A549 (cell line): ENCODE data around the gene ATF7IP. TPM values are rescaled to one million over a fixed set of nuclear protein-coding genes. Genes with fewer than 3 reads are reported as not detected.

Experiments used
- ATAC-seq, 2 experiments: fragments of 200-7000 bp in 1 of 2; fragments of >200 bp in 1 of 2; cut with Nextera tagmentation in 1 of 2; cut with Tn5 transposase in 1 of 2; 3 replicates each; pipeline versions ENCODE4 v1.8.0 to v1.9.1; 2018 to 2020; ENCODE audit warnings: mild to moderate bottlenecking in 1 of 2, moderate library complexity in 1 of 2
- CTCF ChIA-PET: fragments of 300-600 bp; sonication (Branson Sonifier 250); formaldehyde crosslinking; extraction: SDS; loops from one replicate; lab custom pipeline; 2021; ENCODE audit warnings: antibody characterized with exemption, inconsistent platforms; lab: Yijun Ruan, JAX
- POLR2A ChIA-PET: fragments of 350-600 bp; formaldehyde crosslinking; extraction: SDS; loops from one replicate; lab custom pipeline; 2021; ENCODE audit warnings: antibody characterized with exemption, inconsistent platforms; lab: Yijun Ruan, JAX
- DNase-seq, 2 experiments: peaks; one replicate each; pipeline versions ENCODE4 v3.0.0 to v3.0.0-alpha.2; 2011 to 2016; ENCODE audit warnings: low read depth in 1 of 2, low spot score in 1 of 2
- FAIRE-seq: peaks from 2 replicates; lab custom pipeline; 2011; peaks lifted over from hg19 to GRCh38; lab: Jason Lieb, UNC
- H3K27ac ChIP-seq, 2 experiments: fragments of >200 bp; sonication (Bioruptor Twin); formaldehyde crosslinking; 3 replicates each; pipeline ENCODE4 v1.5.1; 2016 to 2017
- H3K4me1 ChIP-seq: fragments of >200 bp; sonication (Bioruptor Twin); formaldehyde crosslinking; 3 replicates; pipeline ENCODE4 v1.6.1; 2016
- H3K4me2 ChIP-seq: fragments of >200 bp; sonication (Bioruptor Twin); formaldehyde crosslinking; 3 replicates; pipeline ENCODE4 v1.6.1; 2016
- H3K4me3 ChIP-seq: fragments of >200 bp; sonication (Bioruptor Twin); formaldehyde crosslinking; 3 replicates; pipeline ENCODE4 v1.5.1; 2016
- H3K9me3 ChIP-seq: fragments of >200 bp; sonication (Bioruptor Twin); formaldehyde crosslinking; 3 replicates; pipeline ENCODE4 v1.6.1; 2016
- CBX8 ChIP-seq: fragments of 200-600 bp; sonication (generic); IDR thresholded peaks from 2 replicates; pipeline ENCODE4 v1.6.1; 2016
- CEBPB ChIP-seq, 2 experiments: fragments of >200 bp in 1 of 2; sonication (Bioruptor Twin) in 1 of 2; formaldehyde crosslinking in 1 of 2; IDR thresholded peaks; 2 replicates each; pipeline ENCODE4 v1.6.1; 2012 to 2016
- CHD2 ChIP-seq: fragments of 150-350 bp; IDR thresholded peaks from 2 replicates; pipeline ENCODE4 v1.6.1; 2014; ENCODE audit warnings: low read length; ENCODE audit not compliant: partially characterized antibody
- CTCF ChIP-seq: fragments of >200 bp; sonication (Bioruptor Twin); formaldehyde crosslinking; IDR thresholded peaks from 3 replicates; pipeline ENCODE4 v1.5.1; 2016
- E2F6 ChIP-seq: IDR thresholded peaks from 2 replicates; pipeline ENCODE4 v1.6.1; 2012; ENCODE audit warnings: low read depth, borderline replicate concordance
- EHF ChIP-seq: fragments of 250-450 bp; sonication (Bioruptor Pico); IDR thresholded peaks from 2 replicates; pipeline ENCODE4 v1.5.0; 2020; ENCODE audit warnings: mild to moderate bottlenecking
- ELK1 ChIP-seq: fragments of 150-350 bp; IDR thresholded peaks from 2 replicates; pipeline ENCODE4 v1.6.1; 2014; ENCODE audit warnings: low read depth, mild to moderate bottlenecking, low read length
- EP300 ChIP-seq, 2 experiments: fragments of >200 bp; sonication (Bioruptor Twin); formaldehyde crosslinking; IDR thresholded peaks; 2 replicates in 1 of 2; 3 replicates in 1 of 2; pipeline ENCODE4 v1.6.1; 2016 to 2017
- FOSB ChIP-seq: fragments of 250-450 bp; sonication (Bioruptor Pico); IDR thresholded peaks from 2 replicates; pipeline ENCODE4 v1.5.0; 2020; ENCODE audit warnings: mild to moderate bottlenecking, moderate library complexity
- FOXS1 ChIP-seq: fragments of 250-450 bp; sonication (Bioruptor Pico); IDR thresholded peaks from 2 replicates; pipeline ENCODE4 v1.5.0; 2020; ENCODE audit warnings: mild to moderate bottlenecking, moderate library complexity
- HEYL ChIP-seq: fragments of 250-450 bp; sonication (Bioruptor Pico); IDR thresholded peaks from 2 replicates; pipeline ENCODE4 v1.8.0; 2021; ENCODE audit warnings: mild to moderate bottlenecking, moderate library complexity
- HOXB5 ChIP-seq: fragments of 250-450 bp; sonication (Bioruptor Pico); IDR thresholded peaks from 2 replicates; pipeline ENCODE4 v1.5.0; 2020; ENCODE audit warnings: mild to moderate bottlenecking, moderate library complexity
- JUN ChIP-seq, 2 experiments: fragments of >200 bp; sonication (Bioruptor Twin); formaldehyde crosslinking; IDR thresholded peaks; 2 replicates in 1 of 2; 3 replicates in 1 of 2; pipeline ENCODE4 v1.6.1; 2016 to 2017
- MAZ ChIP-seq: fragments of 150-350 bp; IDR thresholded peaks from 2 replicates; pipeline ENCODE4 v1.6.1; 2014; ENCODE audit warnings: antibody characterized with exemption, low read depth, low read length, borderline replicate concordance
- MYC ChIP-seq: IDR thresholded peaks from 2 replicates; pipeline ENCODE4 v1.6.1; 2012; ENCODE audit warnings: mild to moderate bottlenecking, inconsistent platforms, low read length, improper control_type of control experiment, borderline replicate concordance
- NR3C1 ChIP-seq: fragments of >200 bp; sonication (Bioruptor Twin); formaldehyde crosslinking; IDR thresholded peaks from 3 replicates; pipeline ENCODE4 v1.6.1; 2017
- PHF8 ChIP-seq: fragments of 200-600 bp; sonication (generic); IDR thresholded peaks from 2 replicates; pipeline ENCODE4 v1.6.1; 2016; ENCODE audit warnings: low read depth, mild to moderate bottlenecking, antibody characterized with exemption, moderate library complexity, borderline replicate concordance
- POLR2AphosphoS2 ChIP-seq: conservative IDR thresholded peaks from 2 replicates; pipeline ENCODE4 v1.6.1; 2012; ENCODE audit warnings: low read length, improper control_type of control experiment, inconsistent platforms
- RAD21 ChIP-seq, 2 experiments: fragments of >200 bp in 1 of 2; sonication (Bioruptor Twin) in 1 of 2; formaldehyde crosslinking in 1 of 2; IDR thresholded peaks in 1 of 2; conservative IDR thresholded peaks in 1 of 2; 2 replicates in 1 of 2; 3 replicates in 1 of 2; pipeline ENCODE4 v1.6.1; 2012 to 2018; ENCODE audit warnings: inconsistent platforms in 1 of 2
- RARB ChIP-seq: fragments of 250-450 bp; sonication (Bioruptor Pico); IDR thresholded peaks from 2 replicates; pipeline ENCODE4 v1.8.0; 2021; ENCODE audit warnings: mild to moderate bottlenecking, moderate library complexity
- SMC3 ChIP-seq: fragments of >200 bp; sonication (Bioruptor Twin); formaldehyde crosslinking; IDR thresholded peaks from 3 replicates; pipeline ENCODE4 v1.6.1; 2018; ENCODE audit warnings: inconsistent platforms
- ZC3H11A ChIP-seq: fragments of 450-650 bp; IDR thresholded peaks from 2 replicates; pipeline ENCODE4 v1.6.1; 2014; ENCODE audit warnings: antibody characterized with exemption, mild to moderate bottlenecking
- ZSCAN20 ChIP-seq: fragments of 250-450 bp; sonication (Bioruptor Pico); IDR thresholded peaks from 2 replicates; pipeline ENCODE4 v1.8.0; 2022; ENCODE audit warnings: mild to moderate bottlenecking, moderate library complexity
- WGBS: methylation state at CpG from one replicate; pipeline ENCODE4 v1.1.6; 2017; ENCODE audit errors: missing lambda C conversion rate; 5-methylcytosine and 5-hydroxymethylcytosine counted together
- polyA plus RNA-seq, 4 experiments: library from polyadenylated mRNA; depleted of rRNA in 3 of 4; stranded (reverse); fragments of >200 nt; fragmentation: RNase III in 1 of 4; extraction: RNeasy Plus Mini Kit Qiagen cat#74134 plus additional on column Dnase treatment in 1 of 4; gene quantifications; 2 replicates in 3 of 4; 3 replicates in 1 of 4; pipeline ENCODE4 v1.2.3, GENCODE V29; 2011 to 2017
- TF ChIP-seq, protein P1 (sequence below): fragments of >200 bp; sonication (Bioruptor Twin); formaldehyde crosslinking; IDR thresholded peaks from 2 replicates; pipeline ENCODE4 v1.6.1; 2016

Gene ATF7IP
- polyA plus RNA-seq, 2 of the 4 experiments (the other 2 are of a cell fraction) = 5.6 to 14.2 TPM

GRCh38 chr12:14514154-14514842, 148.8 kb downstream of the ATF7IP start:
- ChIA-PET POLR2A (no interaction called here), CTCF (interaction anchor here (0.9 to 1.6 kb wide), 4 partner anchors 15 to 105 kb away, joined by 3 read pairs; no protein-coding TSS in a partner anchor)
- DNase-seq (peak in 1 of 2 experiments; percentile 23), FAIRE-seq (no peak), ATAC-seq (peak in 1 of 2 experiments; percentile 57; a peak in 3 of 6 replicates)
- Histone ChIP-seq H3K4me3 (no peak overlapping the region), H3K9me3 (no peaks in the 10 kb centered on the region), H3K4me1 (no peaks in the 10 kb centered on the region), H3K27ac (no peak overlapping the region), H3K4me2 (no peak overlapping the region)
- WGBS = 47% methylated on average over 4 of the region's 4 CpGs
- no peak for TF ChIP-seq ZSCAN20 (CRISPR knock-in tag)
- no peak for TF ChIP-seq RARB
- no peak for TF ChIP-seq ZC3H11A
- no peak for TF ChIP-seq HEYL (CRISPR knock-in tag)
- no peak for TF ChIP-seq CHD2
- 0 out of 5 replicates have a peak, but pooled peaks of 1 of the 2 experiments have one; percentile 32 for TF ChIP-seq RAD21 (conservative IDR thresholded peaks at IDR 0.05 in 1 of 2, IDR thresholded peaks at IDR 0.05 in 1 of 2)

GRCh38 chr12:14514946-14515345, 149.5 kb downstream of the ATF7IP start:
- Histone ChIP-seq H3K27ac (no peak overlapping the region), H3K4me1 (no peaks in the 10 kb centered on the region), H3K4me2 (no peak overlapping the region), H3K4me3 (no peak overlapping the region), H3K9me3 (no peaks in the 10 kb centered on the region)
- ChIA-PET POLR2A (no interaction called here), CTCF (interaction anchor here (1.1 to 1.6 kb wide), 2 partner anchors 15 to 32 kb away, joined by 3 read pairs; no protein-coding TSS in a partner anchor)
- FAIRE-seq (no peak), ATAC-seq (no peak), DNase-seq (no peak)
- no peak for TF ChIP-seq E2F6
- TF ChIP-seq, protein P1, sequence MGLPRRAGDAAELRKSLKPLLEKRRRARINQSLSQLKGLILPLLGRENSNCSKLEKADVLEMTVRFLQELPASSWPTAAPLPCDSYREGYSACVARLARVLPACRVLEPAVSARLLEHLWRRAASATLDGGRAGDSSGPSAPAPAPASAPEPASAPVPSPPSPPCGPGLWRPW = no peak
- no peak for TF ChIP-seq PHF8
- TF ChIP-seq FOSB = no peak
- no peak for TF ChIP-seq HOXB5 (CRISPR knock-in tag)
- TF ChIP-seq HEYL (CRISPR knock-in tag) = no peak
- no peak for TF ChIP-seq NR3C1
- TF ChIP-seq ELK1 = no peak
- TF ChIP-seq RARB = no peak
- TF ChIP-seq CBX8 = no peak
- no peak for TF ChIP-seq ZSCAN20 (CRISPR knock-in tag)
- no peak for TF ChIP-seq EP300 (IDR thresholded peaks at IDR 0.05)
- TF ChIP-seq SMC3 = no peak
- TF ChIP-seq EHF = no peak
- no peak for TF ChIP-seq CTCF
- no peak for TF ChIP-seq POLR2AphosphoS2
- TF ChIP-seq FOXS1 (CRISPR knock-in tag) = no peak
- 86% methylated on average over 1 of the region's 1 CpG for WGBS

DNA sequence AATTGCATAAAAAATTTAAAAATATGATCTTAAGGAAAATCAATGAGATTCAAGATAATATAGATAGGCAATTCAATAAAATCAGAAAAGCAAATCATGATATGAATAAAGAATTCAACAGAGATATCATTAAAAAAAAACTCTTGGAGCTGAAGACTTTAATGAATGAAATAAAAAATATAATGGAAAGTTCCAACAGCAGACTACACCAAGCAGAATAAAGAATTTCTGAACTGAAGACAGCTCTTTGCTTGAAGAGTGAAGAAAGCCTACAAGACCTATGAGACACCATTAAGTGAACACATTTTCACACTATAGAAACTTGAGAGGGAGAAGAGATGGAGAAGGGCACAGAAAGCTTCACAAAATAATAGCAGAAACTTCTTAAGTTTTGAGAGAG, 156.3 kb downstream of the ATF7IP start:
- Histone ChIP-seq H3K9me3 (peaks cover 4% of the 10 kb centered on the region; the same call in 2 of the 3 replicates), H3K4me3 (no peak overlapping the region), H3K4me1 (no peaks in the 10 kb centered on the region), H3K4me2 (no peak overlapping the region), H3K27ac (no peak overlapping the region)
- DNase-seq (no peak), ATAC-seq (no peak), FAIRE-seq (no peak)
- TF ChIP-seq JUN (IDR thresholded peaks at IDR 0.05) = no peak
- TF ChIP-seq HEYL (CRISPR knock-in tag) = no peak
- TF ChIP-seq MYC = no peak
- TF ChIP-seq CEBPB (IDR thresholded peaks at IDR 0.05) = no peak
- no peak for TF ChIP-seq PHF8
- no peak for TF ChIP-seq FOSB
- no peak for TF ChIP-seq MAZ
- ChIA-PET CTCF (no interaction called here), POLR2A (no interaction called here)
